Stimulated activated CD8-positive, alpha-beta memory T cell treated with anti-CD3 and anti-CD28 coated beads, Interleukin-15, amount 100 ng/mL, for 1 hour (primary cell): ENCODE results near the gene FRMD4A.
"Not testable (repeated sequence)": the region's sequence is repeated elsewhere in the genome, so short reads cannot be mapped to it uniquely, and the experiment has no call there.

ENCODE experiments used
- DNase-seq: peaks from one replicate; pipeline ENCODE4 v3.0.0-alpha.2; 2020; ENCODE audit warnings: low read depth

FRMD4A gene

GRCh38 chr10:13978533-13979115, 352.1 kb downstream of the FRMD4A start:
- DNase-seq = no peak

GRCh38 chr10:13977861-13978532, 352.7 kb downstream of the FRMD4A start:
- no peak for DNase-seq

- no peak for DNase-seq
Observed at GRCh38 chr10:13973742-13974141, 357.0 kb downstream of the FRMD4A start.

GRCh38 chr10:13972609-13973008, 358.1 kb downstream of the FRMD4A start:
- DNase-seq = no peak

- DNase-seq = no peak
Observed at GRCh38 chr10:13971601-13972475, 358.9 kb downstream of the FRMD4A start.

GRCh38 chr10:13970957-13971353, 359.8 kb downstream of the FRMD4A start:
- DNase-seq = no peak

- DNase-seq = no peak
Observed at GRCh38 chr10:13970236-13970956, 360.3 kb downstream of the FRMD4A start.

- no peak for DNase-seq
Observed at GRCh38 chr10:13969792-13970140, 361.0 kb downstream of the FRMD4A start.

- DNase-seq = no peak
Observed at GRCh38 chr10:13969118-13969791, 361.5 kb downstream of the FRMD4A start.

GRCh38 chr10:13961853-13962252, 368.9 kb downstream of the FRMD4A start:
- DNase-seq = no peak

- no peak for DNase-seq
Observed at GRCh38 chr10:13961097-13961496, 369.6 kb downstream of the FRMD4A start.

GRCh38 chr10:13960603-13961002, 370.1 kb downstream of the FRMD4A start:
- no peak for DNase-seq

GRCh38 chr10:13959443-13960359, 371.0 kb downstream of the FRMD4A start:
- no peak for DNase-seq

GRCh38 chr10:13957856-13958255, 372.9 kb downstream of the FRMD4A start:
- no peak for DNase-seq

GRCh38 chr10:13956826-13957225, 373.9 kb downstream of the FRMD4A start:
- DNase-seq = no peak

- DNase-seq = no peak
Observed at GRCh38 chr10:13955409-13956068, 375.2 kb downstream of the FRMD4A start.

- DNase-seq = not testable (repeated sequence)
Observed at GRCh38 chr10:13954195-13954594, 376.5 kb downstream of the FRMD4A start.

- DNase-seq = no peak
Observed at GRCh38 chr10:13953371-13953770, 377.4 kb downstream of the FRMD4A start.

GRCh38 chr10:13950543-13950939, 380.2 kb downstream of the FRMD4A start:
- DNase-seq = no peak

GRCh38 chr10:13949844-13950542, 380.7 kb downstream of the FRMD4A start:
- no peak for DNase-seq
